Muscle layer of colon (tissue), 2 donors: ENCODE measurements around the gene GALNT13.

Experiments used
- H3K27ac ChIP-seq: one replicate; pipeline ENCODE4 v1.7.0; 2013; ENCODE audit warnings: low read depth, mild to moderate bottlenecking, low read length, moderate library complexity
- H3K27me3 ChIP-seq, 2 donors: one replicate each; pipeline ENCODE4 v1.7.0; 2013; ENCODE audit warnings: low read length in 2 of 2, mild to moderate bottlenecking in 2 of 2; ENCODE audit not compliant: insufficient read depth in 2 of 2, control insufficient read depth in 1 of 2
- H3K36me3 ChIP-seq: one replicate; pipeline ENCODE4 v1.7.0; 2013; ENCODE audit warnings: mild to moderate bottlenecking, low read length; ENCODE audit not compliant: insufficient read depth
- H3K4me1 ChIP-seq: one replicate; pipeline ENCODE4 v1.7.0; 2013; ENCODE audit warnings: mild to moderate bottlenecking, low read length; ENCODE audit not compliant: insufficient read depth
- H3K4me3 ChIP-seq, 2 donors: one replicate each; pipeline ENCODE4 v1.7.0; 2013; ENCODE audit warnings: low read length in 2 of 2, low read depth in 1 of 2, mild to moderate bottlenecking in 1 of 2, moderate library complexity in 1 of 2
- H3K9ac ChIP-seq: one replicate; pipeline ENCODE4 v1.7.0; 2013; ENCODE audit warnings: low read length
- H3K9me3 ChIP-seq: one replicate; pipeline ENCODE4 v1.7.0; 2013; ENCODE audit warnings: mild to moderate bottlenecking, low read length
- donor health status: abdominal sarcoma.
- donor health status: Adenocarcinoma of cecum.

GALNT13 gene

DNA sequence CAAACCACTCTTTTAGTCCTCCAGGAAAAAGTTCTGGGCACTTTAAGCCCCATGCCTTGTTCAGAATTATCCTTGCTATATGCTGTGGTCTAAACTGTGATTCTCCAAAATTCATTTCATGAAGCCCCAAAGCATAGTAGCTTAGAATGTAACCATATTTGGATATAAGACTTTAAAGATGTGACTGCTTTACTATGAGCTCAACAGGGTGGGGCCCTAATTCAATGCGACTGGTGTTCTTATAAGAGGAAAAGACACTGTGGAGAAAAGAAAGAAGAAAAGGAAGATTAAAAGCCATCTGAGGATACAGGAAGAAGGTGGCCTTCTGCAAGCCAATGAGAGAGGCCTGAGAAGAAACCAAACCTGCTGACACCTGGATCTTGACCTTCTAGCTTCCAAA lies 174.8 kb downstream of the GALNT13 start:
- Histone ChIP-seq H3K4me1 (no peaks in the 10 kb centered on the region), H3K27me3 (no peaks in the 10 kb centered on the region), H3K9ac (no peak overlapping the region), H3K36me3 (no peaks in the 10 kb centered on the region), H3K27ac (no peak overlapping the region), H3K4me3 (no peak overlapping the region), H3K9me3 (no peaks in the 10 kb centered on the region)

DNA sequence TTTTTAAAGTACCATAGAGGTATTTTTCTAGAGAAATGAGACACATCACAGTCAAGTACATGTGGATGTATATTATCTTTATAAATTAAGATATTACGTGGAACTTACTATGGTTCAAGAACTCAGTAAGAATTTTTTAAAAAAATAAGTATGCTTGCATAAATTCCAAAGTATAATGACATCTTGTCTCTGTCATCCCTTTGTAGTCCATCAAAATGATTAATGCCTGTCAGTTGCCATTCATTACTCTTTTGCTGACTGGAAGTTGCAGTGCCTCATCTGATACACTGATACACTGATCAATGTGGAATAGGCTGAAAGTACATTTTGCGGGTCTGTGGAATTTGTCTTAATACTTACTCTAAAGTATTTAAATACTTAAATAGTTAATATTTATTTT lies 177.2 kb downstream of the GALNT13 start:
- Histone ChIP-seq H3K4me3 (no peak overlapping the region), H3K4me1 (no peaks in the 10 kb centered on the region), H3K27me3 (no peaks in the 10 kb centered on the region), H3K27ac (no peak overlapping the region), H3K36me3 (no peaks in the 10 kb centered on the region), H3K9ac (no peak overlapping the region), H3K9me3 (no peaks in the 10 kb centered on the region)

DNA sequence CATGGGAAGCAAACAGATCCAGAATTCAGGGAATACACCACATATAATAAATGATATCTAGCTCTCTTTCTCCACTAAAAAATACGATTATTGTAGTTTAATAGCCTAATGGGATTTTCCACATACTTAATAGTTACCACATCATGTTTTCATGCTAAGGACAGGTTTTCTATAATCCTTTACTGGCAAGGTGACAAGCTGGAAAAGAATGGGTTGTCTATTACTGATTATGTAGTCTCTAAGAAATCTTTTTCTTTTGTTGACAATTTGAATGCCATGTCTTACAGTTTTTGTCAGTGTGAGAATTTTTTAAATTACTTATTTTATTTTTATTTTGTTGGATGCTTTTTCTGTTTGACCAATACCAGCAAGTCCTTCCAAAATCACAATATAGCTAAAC lies 177.8 kb downstream of the GALNT13 start:
- H3K27me3 ChIP-seq, result no peaks in the 10 kb centered on the region
- no peak overlapping the region for H3K9ac ChIP-seq
- no peak overlapping the region for H3K4me3 ChIP-seq
- no peak overlapping the region for H3K27ac ChIP-seq
- no peaks in the 10 kb centered on the region for H3K9me3 ChIP-seq
- H3K4me1 ChIP-seq, result no peaks in the 10 kb centered on the region
- H3K36me3 ChIP-seq, result no peaks in the 10 kb centered on the region

DNA sequence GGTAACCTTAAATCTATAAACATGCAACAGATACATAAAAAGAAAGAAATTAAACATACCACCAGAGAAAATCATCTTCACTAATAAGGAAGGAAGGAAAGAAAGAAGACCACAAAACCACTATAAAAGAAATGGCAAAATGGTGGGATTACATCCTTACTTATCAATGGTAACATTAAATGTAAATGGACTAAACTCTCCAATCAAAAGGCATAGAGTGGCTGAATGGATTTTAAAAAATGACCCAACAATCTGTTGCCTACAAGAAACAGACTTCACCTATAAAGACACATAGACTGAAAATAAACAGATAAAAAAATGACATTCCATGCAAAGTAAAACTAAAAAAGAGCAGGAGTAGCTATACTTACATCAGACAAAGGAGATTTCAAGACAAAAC lies 195.4 kb downstream of the GALNT13 start:
- no peaks in the 10 kb centered on the region for H3K27me3 ChIP-seq
- H3K36me3 ChIP-seq, result no peaks in the 10 kb centered on the region
- no peaks in the 10 kb centered on the region for H3K4me1 ChIP-seq
- H3K27ac ChIP-seq, result no peak overlapping the region
- no peak overlapping the region for H3K4me3 ChIP-seq
- H3K9me3 ChIP-seq, result no peaks in the 10 kb centered on the region
- H3K9ac ChIP-seq, result no peak overlapping the region

DNA sequence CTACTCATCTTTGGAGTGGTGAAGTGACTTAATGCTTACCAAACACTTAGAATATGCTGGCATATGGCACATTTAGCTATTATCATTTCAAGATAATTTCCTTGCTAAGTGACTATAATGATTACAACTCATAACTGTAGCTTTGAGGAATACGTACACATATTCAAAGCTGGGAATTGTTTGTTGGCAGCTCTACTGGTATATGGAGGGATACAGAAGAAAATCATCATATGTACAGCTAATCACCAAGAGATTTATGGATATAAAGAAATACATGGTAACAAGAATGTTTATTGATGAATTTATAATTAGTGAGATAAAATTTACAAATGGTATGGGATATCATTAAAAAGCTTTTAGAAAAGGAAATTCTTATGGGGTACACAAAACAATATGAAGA lies 207.2 kb downstream of the GALNT13 start:
- Histone ChIP-seq H3K36me3 (no peaks in the 10 kb centered on the region), H3K4me3 (no peak overlapping the region)

DNA sequence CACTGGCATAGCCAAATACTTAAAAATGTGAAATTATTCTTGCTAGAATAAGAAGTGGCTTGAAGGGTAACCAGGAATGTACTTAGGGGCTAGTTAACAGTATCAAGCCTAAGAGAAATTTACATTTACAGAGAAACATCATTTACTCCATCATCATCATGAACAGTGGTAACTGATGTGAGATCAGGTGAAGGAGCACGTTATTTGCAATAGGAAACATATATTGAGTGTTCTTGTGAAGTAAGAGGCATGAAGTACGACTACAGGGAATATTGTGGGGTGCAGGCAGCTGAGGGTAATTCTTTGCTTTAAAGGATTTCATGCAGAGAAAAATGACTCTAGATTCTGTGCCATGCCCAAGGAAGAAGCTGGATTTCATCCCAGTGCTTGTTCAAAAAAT lies 220.8 kb downstream of the GALNT13 start:
- Histone ChIP-seq H3K36me3 (no peaks in the 10 kb centered on the region), H3K4me3 (no peak overlapping the region), H3K27me3 (no peaks in the 10 kb centered on the region), H3K27ac (no peak overlapping the region), H3K9me3 (no peaks in the 10 kb centered on the region), H3K9ac (no peak overlapping the region), H3K4me1 (no peaks in the 10 kb centered on the region)

More for the DNA sequence above, 207.2 kb downstream of the GALNT13 start:
- H3K4me1 ChIP-seq, result no peaks in the 10 kb centered on the region
- no peaks in the 10 kb centered on the region for H3K9me3 ChIP-seq
- H3K9ac ChIP-seq, result no peak overlapping the region
- no peaks in the 10 kb centered on the region for H3K27me3 ChIP-seq
- no peak overlapping the region for H3K27ac ChIP-seq

DNA sequence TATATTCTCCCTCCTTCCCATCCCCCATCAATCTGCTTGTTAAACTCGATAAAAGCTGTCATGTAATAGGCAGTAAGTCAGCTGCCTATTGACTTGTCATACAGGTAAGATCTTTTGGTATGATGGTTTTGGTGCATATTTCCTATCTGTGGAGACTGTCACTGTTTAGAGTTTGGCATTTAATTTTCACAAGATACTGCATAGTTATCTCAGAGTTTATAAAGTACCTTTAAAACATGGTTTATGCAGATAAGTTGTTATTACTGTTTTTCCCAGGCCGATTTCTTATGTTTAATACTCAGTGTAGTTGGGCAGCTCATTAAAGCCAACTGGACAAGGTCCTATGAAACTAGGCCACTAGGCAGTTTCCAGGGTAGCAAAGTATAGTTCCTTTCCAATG lies 222.1 kb downstream of the GALNT13 start:
- H3K9me3 ChIP-seq, result no peaks in the 10 kb centered on the region
- H3K9ac ChIP-seq, result no peak overlapping the region
- no peaks in the 10 kb centered on the region for H3K36me3 ChIP-seq
- H3K4me1 ChIP-seq, result no peaks in the 10 kb centered on the region
- no peaks in the 10 kb centered on the region for H3K27me3 ChIP-seq
- no peak overlapping the region for H3K4me3 ChIP-seq
- no peak overlapping the region for H3K27ac ChIP-seq

DNA sequence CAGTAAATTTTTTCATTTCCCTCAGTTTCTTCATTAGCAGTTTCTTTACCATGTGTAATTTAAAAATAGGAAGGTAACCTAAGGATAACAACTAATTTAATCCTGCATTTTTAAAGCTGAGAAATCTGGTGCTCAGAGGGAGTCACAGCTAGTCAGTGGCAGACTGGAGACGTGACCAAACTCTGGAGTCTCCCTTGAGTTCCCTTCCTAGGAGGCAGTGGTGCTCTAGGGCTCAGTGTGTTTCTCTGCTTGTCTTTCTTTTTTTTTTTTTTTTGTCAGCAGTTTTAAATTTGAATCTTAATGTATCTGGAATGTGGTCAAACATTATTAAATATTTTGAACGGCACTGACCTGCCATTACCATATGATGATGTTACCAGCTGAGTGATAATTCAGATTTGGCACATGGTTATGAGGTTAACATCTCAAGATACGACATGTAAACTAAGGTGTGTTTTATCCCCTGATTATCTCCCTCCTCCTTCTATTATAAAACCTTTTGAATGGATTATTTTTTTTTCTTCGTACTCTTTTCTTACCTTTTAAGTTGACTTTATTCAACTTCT lies 226.2 kb downstream of the GALNT13 start:
- H3K9ac ChIP-seq, result no peak overlapping the region
- H3K27ac ChIP-seq, result no peak overlapping the region
- H3K4me3 ChIP-seq, result no peak overlapping the region
- no peaks in the 10 kb centered on the region for H3K36me3 ChIP-seq
- H3K4me1 ChIP-seq, result no peaks in the 10 kb centered on the region
- H3K9me3 ChIP-seq, result no peaks in the 10 kb centered on the region
- no peaks in the 10 kb centered on the region for H3K27me3 ChIP-seq

DNA sequence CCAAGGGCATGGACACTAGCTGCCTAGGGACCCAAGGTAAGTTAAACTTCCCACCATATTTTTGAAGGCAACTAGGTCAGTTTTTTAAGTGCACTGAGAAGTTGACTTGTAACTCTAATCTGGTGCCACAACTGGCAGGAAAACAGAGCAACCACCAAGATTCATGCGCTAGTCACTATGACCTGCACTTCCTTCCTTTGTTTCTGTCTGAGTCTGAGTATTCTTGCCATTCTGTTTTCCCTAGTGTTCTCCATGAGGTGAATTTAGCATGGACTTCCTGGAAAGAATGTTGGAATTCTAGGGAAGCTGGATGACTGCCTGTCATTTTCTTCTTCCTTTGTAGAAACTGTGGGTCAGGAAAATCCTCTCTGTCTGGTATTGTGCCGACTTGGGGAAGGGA lies 249.0 kb downstream of the GALNT13 start:
- no peak overlapping the region for H3K9ac ChIP-seq
- no peak overlapping the region for H3K4me3 ChIP-seq
- no peaks in the 10 kb centered on the region for H3K4me1 ChIP-seq
- no peaks in the 10 kb centered on the region for H3K27me3 ChIP-seq
- H3K36me3 ChIP-seq, result no peaks in the 10 kb centered on the region
- no peak overlapping the region for H3K27ac ChIP-seq
- no peaks in the 10 kb centered on the region for H3K9me3 ChIP-seq

DNA sequence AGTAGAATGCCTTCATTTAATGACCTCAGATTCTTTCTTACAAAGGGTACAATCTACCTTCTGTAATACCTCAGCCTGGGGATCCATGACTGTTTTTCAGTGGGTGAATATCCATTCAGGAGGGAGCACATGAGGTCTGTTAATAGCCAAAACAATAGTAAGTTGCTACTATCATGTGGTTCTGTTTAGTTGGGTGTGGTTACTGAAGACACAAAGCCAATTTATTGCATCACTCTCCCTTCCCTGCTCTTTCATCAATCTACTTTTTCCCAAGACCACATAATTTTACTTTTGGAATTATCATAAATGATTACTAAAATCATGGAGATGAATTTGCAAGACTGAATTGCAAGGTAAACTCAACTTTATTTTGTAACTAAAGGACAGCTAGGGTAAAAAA lies 254.2 kb downstream of the GALNT13 start:
- Histone ChIP-seq H3K4me1 (no peaks in the 10 kb centered on the region), H3K27ac (no peak overlapping the region), H3K36me3 (no peaks in the 10 kb centered on the region), H3K9me3 (no peaks in the 10 kb centered on the region), H3K9ac (no peak overlapping the region), H3K4me3 (no peak overlapping the region), H3K27me3 (no peaks in the 10 kb centered on the region)

DNA sequence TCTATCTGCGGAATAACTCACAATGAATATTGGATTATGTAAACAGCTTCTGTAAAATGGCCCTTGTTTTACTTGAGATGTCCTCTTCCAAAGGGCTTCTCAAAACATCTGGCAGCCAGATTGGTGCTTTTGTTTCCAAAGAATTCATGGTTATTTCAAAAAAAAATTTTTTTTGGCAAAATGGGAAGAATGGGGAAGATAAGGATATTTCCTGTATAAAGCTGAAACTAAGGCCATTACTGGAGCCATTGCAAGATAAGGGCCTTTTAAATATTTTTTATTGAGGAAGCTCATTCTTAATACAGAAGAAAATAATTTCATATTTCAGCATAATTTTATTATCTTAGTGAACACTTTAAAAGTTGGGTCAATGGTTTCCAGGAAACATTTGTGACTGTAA lies 259.1 kb downstream of the GALNT13 start:
- no peak overlapping the region for H3K9ac ChIP-seq
- no peaks in the 10 kb centered on the region for H3K27me3 ChIP-seq
- H3K27ac ChIP-seq, result no peak overlapping the region
- no peaks in the 10 kb centered on the region for H3K9me3 ChIP-seq
- H3K4me1 ChIP-seq, result no peaks in the 10 kb centered on the region
- no peak overlapping the region for H3K4me3 ChIP-seq
- H3K36me3 ChIP-seq, result no peaks in the 10 kb centered on the region

DNA sequence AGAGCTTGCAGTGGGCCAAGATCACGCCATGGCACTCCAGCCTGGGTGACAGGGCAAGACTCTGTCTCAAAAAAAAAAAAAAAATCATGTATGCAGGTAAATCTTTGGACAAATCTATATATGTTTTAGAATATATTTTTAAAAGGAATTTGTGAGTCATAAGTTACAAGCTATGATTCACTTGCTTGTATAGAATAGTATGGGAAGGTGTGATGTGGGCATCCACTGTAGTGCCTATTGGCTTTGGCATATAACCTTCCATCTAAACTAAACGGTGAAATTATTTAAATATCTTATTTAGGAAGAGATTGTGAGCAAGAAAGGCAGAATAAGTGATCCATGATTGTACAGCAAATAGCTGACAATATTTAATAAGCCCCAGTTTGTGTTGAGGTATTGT lies 261.1 kb downstream of the GALNT13 start:
- Histone ChIP-seq H3K27me3 (no peaks in the 10 kb centered on the region), H3K27ac (no peak overlapping the region), H3K36me3 (no peaks in the 10 kb centered on the region), H3K4me3 (no peak overlapping the region), H3K9ac (no peak overlapping the region), H3K9me3 (no peaks in the 10 kb centered on the region), H3K4me1 (no peaks in the 10 kb centered on the region)
